ENCODE results near the gene RHOF. TPM values are rescaled to one million over a fixed set of nuclear protein-coding genes. Genes with fewer than 3 reads are reported as not detected.

RHOF gene
- total and polyA plus RNA-seq, 4 donors: 0.97 to 7.0 (median 3.5) TPM

- no peaks in the 10 kb centered on the region for H3K9me3 ChIP-seq (ENCODE audit: control insufficient read depth in 4 of 4, low read length in 3 of 4)
- H3K36me3 ChIP-seq (ENCODE audit: control insufficient read depth in 4 of 4, insufficient read depth in 3 of 4, low read depth in 1 of 4, low read length in 3 of 4): no peaks in the 10 kb centered on the region
- no peaks in the 10 kb centered on the region for H3K27me3 ChIP-seq (ENCODE audit: control insufficient read depth in 4 of 4, insufficient read depth in 4 of 4, low read length in 3 of 4)
- no peak overlapping the region for H3K4me3 ChIP-seq (ENCODE audit: low read depth in 1 of 3, low read length in 3 of 3)
- peaks cover 3 to 14% (median 6%) of the 10 kb centered on the region in 4 donors for H3K4me1 ChIP-seq (ENCODE audit: control insufficient read depth in 4 of 4, insufficient read depth in 4 of 4, low read length in 3 of 4)
- peak overlapping the region in 1 of 2 donors; percentile 6 for H3K9ac ChIP-seq (ENCODE audit: low read depth in 1 of 2, low read length in 2 of 2)
- TF ChIP-seq MAX (IDR thresholded peaks at IDR 0.05) (no peak), RXRA (IDR thresholded peaks at IDR 0.05) (peak; percentile 57 to 66)
- 46% methylated on average over 6 of the region's 6 CpGs for WGBS
- H3K27ac ChIP-seq (ENCODE audit: low read depth in 1 of 2, low read length in 2 of 2): no peak overlapping the region
- DNase-seq (ENCODE audit: low spot score): no peak
These were observed 9.0 kb downstream of the RHOF start for GRCh38 chr12:121784460-121784859.

- 78% methylated on average over 6 of the region's 6 CpGs for WGBS
- Histone ChIP-seq H3K27me3 (ENCODE audit: control insufficient read depth in 4 of 4, insufficient read depth in 4 of 4, low read length in 3 of 4) (no peaks in the 10 kb centered on the region), H3K36me3 (ENCODE audit: control insufficient read depth in 4 of 4, insufficient read depth in 3 of 4, low read depth in 1 of 4, low read length in 3 of 4) (peaks cover 0 to 4% (median 0%) of the 10 kb centered on the region in 4 donors), H3K4me3 (ENCODE audit: low read depth in 1 of 3, low read length in 3 of 3) (no peak overlapping the region), H3K27ac (ENCODE audit: low read depth in 1 of 2, low read length in 2 of 2) (no peak overlapping the region), H3K9ac (ENCODE audit: low read depth in 1 of 2, low read length in 2 of 2) (no peak overlapping the region), H3K9me3 (ENCODE audit: control insufficient read depth in 4 of 4, low read length in 3 of 4) (no peaks in the 10 kb centered on the region), H3K4me1 (ENCODE audit: control insufficient read depth in 4 of 4, insufficient read depth in 4 of 4, low read length in 3 of 4) (peaks cover 3 to 14% (median 6%) of the 10 kb centered on the region in 4 donors)
- no peak for TF ChIP-seq REST (IDR thresholded peaks at IDR 0.05)
- no peak for TF ChIP-seq RAD21 (IDR thresholded peaks at IDR 0.05)
- TF ChIP-seq HNF4A (conservative IDR thresholded peaks at IDR 0.05): no peak
- no peak for TF ChIP-seq RXRA (IDR thresholded peaks at IDR 0.05)
- no peak for TF ChIP-seq HNF4G (IDR thresholded peaks at IDR 0.05)
- TF ChIP-seq ZBTB33 (IDR thresholded peaks at IDR 0.05): no peak
- no peak for TF ChIP-seq EGR1 (IDR thresholded peaks at IDR 0.05; ENCODE audit: low read depth in 2 of 2)
- TF ChIP-seq FOXA1 (IDR thresholded peaks at IDR 0.05): no peak
- TF ChIP-seq YY1 (IDR thresholded peaks at IDR 0.05): no peak
- no peak for TF ChIP-seq SP1 (IDR thresholded peaks at IDR 0.05)
- TF ChIP-seq NR2F2 (IDR thresholded peaks at IDR 0.05): no peak
- DNase-seq (ENCODE audit: low spot score): no peak
These were observed 9.7 kb downstream of the RHOF start for GRCh38 chr12:121783766-121784165.
